Astrocyte (in vitro differentiated cells and primary cell): ENCODE measurements around the gene REPS1. TPM values are rescaled to one million over a fixed set of nuclear protein-coding genes. Genes with fewer than 3 reads are reported as not detected.

ENCODE experiments used
- DNase-seq: peaks from one replicate; pipeline ENCODE4 v3.0.0-alpha.2; 2010; ENCODE audit warnings: low read depth
- FAIRE-seq: peaks from 2 replicates; lab custom pipeline; 2011; peaks lifted over from hg19 to GRCh38; lab: Jason Lieb, UNC
- H2AFZ ChIP-seq: 2 replicates; pipeline ENCODE4 v1.6.0; 2012; ENCODE audit warnings: low read depth, low read length, inconsistent platforms
- H3K27ac ChIP-seq: 2 replicates; pipeline ENCODE4 v1.5.1; 2011; ENCODE audit warnings: low read depth, low read length, inconsistent platforms
- H3K27me3 ChIP-seq: 2 replicates; pipeline ENCODE4 v1.6.0; 2011; ENCODE audit warnings: low read length, inconsistent platforms; ENCODE audit not compliant: insufficient read depth
- H3K36me3 ChIP-seq: 2 replicates; pipeline ENCODE4 v1.5.1; 2011; ENCODE audit warnings: low read length, inconsistent platforms; ENCODE audit not compliant: insufficient read depth
- H3K4me1 ChIP-seq: 2 replicates; pipeline ENCODE4 v1.5.1; 2011; ENCODE audit warnings: low read length, inconsistent platforms; ENCODE audit not compliant: insufficient read depth
- H3K4me2 ChIP-seq: 2 replicates; pipeline ENCODE4 v1.6.0; 2012; ENCODE audit warnings: low read length, inconsistent platforms
- H3K4me3 ChIP-seq: 2 replicates; pipeline ENCODE4 v1.5.1; 2011; ENCODE audit warnings: low read depth, mild to moderate bottlenecking, low read length, inconsistent platforms; ENCODE audit not compliant: insufficient read depth
- H3K79me2 ChIP-seq: 2 replicates; pipeline ENCODE4 v1.6.0; 2012; ENCODE audit warnings: mild to moderate bottlenecking, low read length, inconsistent platforms; ENCODE audit not compliant: insufficient read depth
- H3K9ac ChIP-seq: 2 replicates; pipeline ENCODE4 v1.6.0; 2012; ENCODE audit warnings: mild to moderate bottlenecking, low read length, inconsistent platforms
- H3K9me3 ChIP-seq: 2 replicates; pipeline ENCODE4 v1.5.1; 2012; ENCODE audit warnings: low read depth, mild to moderate bottlenecking, low read length, inconsistent platforms; ENCODE audit not compliant: insufficient read depth
- H4K20me1 ChIP-seq: 2 replicates; pipeline ENCODE4 v1.6.0; 2012; ENCODE audit warnings: low read length, inconsistent platforms; ENCODE audit not compliant: insufficient read depth
- H3K27ac Mint-ChIP-seq: one replicate; pipeline ENCODE4 v1.8.0; 2021; ENCODE audit warnings: mild to moderate bottlenecking, mixed read lengths; ENCODE audit not compliant: unreplicated experiment
- H3K27me3 Mint-ChIP-seq: one replicate; pipeline ENCODE4 v1.8.0; 2021; ENCODE audit warnings: low read depth, mixed read lengths; ENCODE audit not compliant: unreplicated experiment
- H3K36me3 Mint-ChIP-seq: one replicate; pipeline ENCODE4 v1.8.0; 2021; ENCODE audit warnings: low read depth, mixed read lengths; ENCODE audit not compliant: unreplicated experiment
- H3K4me1 Mint-ChIP-seq: one replicate; pipeline ENCODE4 v1.8.0; 2021; ENCODE audit warnings: low read depth, mixed read lengths; ENCODE audit not compliant: unreplicated experiment
- H3K4me3 Mint-ChIP-seq: one replicate; pipeline ENCODE4 v1.8.0; 2021; ENCODE audit warnings: mild to moderate bottlenecking, moderate library complexity, mixed read lengths; ENCODE audit not compliant: unreplicated experiment
- H3K9me3 Mint-ChIP-seq: one replicate; pipeline ENCODE4 v1.8.0; 2021; ENCODE audit warnings: mild to moderate bottlenecking, mixed read lengths; ENCODE audit not compliant: unreplicated experiment
- EZH2 ChIP-seq: IDR thresholded peaks from 2 replicates; pipeline ENCODE4 v1.6.1; 2012; ENCODE audit warnings: mild to moderate bottlenecking, low read length, inconsistent platforms; ENCODE audit not compliant: insufficient read depth
- total RNA-seq: library from RNA; stranded (reverse); gene quantifications from 2 replicates; pipeline ENCODE4 v1.2.1, GENCODE V29; 2021
- TF ChIP-seq, protein P1 (sequence below): IDR thresholded peaks from 2 replicates; pipeline ENCODE4 v1.5.1; 2011; ENCODE audit warnings: low read depth, mild to moderate bottlenecking, inconsistent platforms, low read length, moderate library complexity; ENCODE audit not compliant: insufficient read depth

REPS1 gene
- total RNA-seq, 1 donor from 2014 or later: 39.1 TPM

DNA sequence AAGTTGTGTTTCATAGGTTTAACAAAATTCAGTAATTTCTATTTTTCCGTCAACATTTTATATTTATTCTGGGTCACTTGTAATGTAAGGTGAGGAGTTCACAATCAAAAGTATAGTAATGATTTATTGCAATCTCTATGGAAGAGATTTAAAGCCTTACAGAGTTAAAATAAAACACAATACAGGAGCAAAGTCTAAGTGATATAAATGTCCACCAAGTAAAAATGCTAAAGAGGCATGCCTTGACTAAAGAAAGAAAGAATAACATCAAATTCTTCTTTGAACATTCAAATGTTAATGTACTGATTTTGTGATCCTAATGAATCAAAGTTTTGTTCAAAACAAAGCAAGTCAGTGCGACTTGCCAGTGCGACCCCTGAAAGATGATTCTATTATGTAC is 61.5 kb downstream of the REPS1 start:
- H3K4me3 Mint-ChIP-seq: no peak overlapping the region
- DNase-seq (no peak), FAIRE-seq (no peak)
- no peaks in the 10 kb centered on the region for H3K9me3 Mint-ChIP-seq
- H2AFZ ChIP-seq: no peak overlapping the region
- TF ChIP-seq EZH2: no peak
- TF ChIP-seq, protein P1, sequence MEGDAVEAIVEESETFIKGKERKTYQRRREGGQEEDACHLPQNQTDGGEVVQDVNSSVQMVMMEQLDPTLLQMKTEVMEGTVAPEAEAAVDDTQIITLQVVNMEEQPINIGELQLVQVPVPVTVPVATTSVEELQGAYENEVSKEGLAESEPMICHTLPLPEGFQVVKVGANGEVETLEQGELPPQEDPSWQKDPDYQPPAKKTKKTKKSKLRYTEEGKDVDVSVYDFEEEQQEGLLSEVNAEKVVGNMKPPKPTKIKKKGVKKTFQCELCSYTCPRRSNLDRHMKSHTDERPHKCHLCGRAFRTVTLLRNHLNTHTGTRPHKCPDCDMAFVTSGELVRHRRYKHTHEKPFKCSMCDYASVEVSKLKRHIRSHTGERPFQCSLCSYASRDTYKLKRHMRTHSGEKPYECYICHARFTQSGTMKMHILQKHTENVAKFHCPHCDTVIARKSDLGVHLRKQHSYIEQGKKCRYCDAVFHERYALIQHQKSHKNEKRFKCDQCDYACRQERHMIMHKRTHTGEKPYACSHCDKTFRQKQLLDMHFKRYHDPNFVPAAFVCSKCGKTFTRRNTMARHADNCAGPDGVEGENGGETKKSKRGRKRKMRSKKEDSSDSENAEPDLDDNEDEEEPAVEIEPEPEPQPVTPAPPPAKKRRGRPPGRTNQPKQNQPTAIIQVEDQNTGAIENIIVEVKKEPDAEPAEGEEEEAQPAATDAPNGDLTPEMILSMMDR: no peak
- peaks cover 9% of the 10 kb centered on the region for H3K36me3 ChIP-seq
- no peaks in the 10 kb centered on the region for H3K27me3 ChIP-seq
- no peaks in the 10 kb centered on the region for H3K9me3 ChIP-seq
- H3K27me3 Mint-ChIP-seq: no peaks in the 10 kb centered on the region
- H3K27ac Mint-ChIP-seq: no peak overlapping the region
- no peaks in the 10 kb centered on the region for H3K4me1 Mint-ChIP-seq
- no peaks in the 10 kb centered on the region for H3K4me1 ChIP-seq
- no peaks in the 10 kb centered on the region for H3K79me2 ChIP-seq
- no peak overlapping the region for H3K4me3 ChIP-seq
- no peaks in the 10 kb centered on the region for H3K36me3 Mint-ChIP-seq
- H3K27ac ChIP-seq: no peak overlapping the region
- no peak overlapping the region for H3K4me2 ChIP-seq
- H4K20me1 ChIP-seq: no peaks in the 10 kb centered on the region
- H3K9ac ChIP-seq: no peak overlapping the region

DNA sequence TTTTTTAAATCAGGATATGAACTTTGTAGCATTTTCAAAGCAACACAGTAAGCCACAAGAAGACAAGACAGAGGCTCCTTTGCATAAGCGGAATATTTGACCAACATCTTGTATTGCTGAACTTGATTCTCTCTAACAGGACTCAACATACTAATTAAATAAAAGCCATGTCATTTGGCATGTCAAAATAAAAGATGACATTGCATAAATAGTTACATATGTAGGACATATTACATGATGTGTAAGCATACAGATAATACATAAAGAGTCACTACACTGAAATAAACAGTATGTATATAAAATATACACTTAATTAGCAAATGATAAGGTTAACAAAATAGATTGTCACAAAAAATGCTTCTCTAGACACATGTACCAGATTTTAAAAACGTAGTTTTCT is 62.2 kb downstream of the REPS1 start:
- no peaks in the 10 kb centered on the region for H3K79me2 ChIP-seq
- DNase-seq (no peak), FAIRE-seq (no peak)
- Mint-ChIP-seq H3K9me3 (no peaks in the 10 kb centered on the region), H3K27ac (no peak overlapping the region), H3K36me3 (no peaks in the 10 kb centered on the region), H3K4me1 (no peaks in the 10 kb centered on the region), H3K4me3 (no peak overlapping the region), H3K27me3 (no peaks in the 10 kb centered on the region)
- TF ChIP-seq, protein P1: no peak
- no peak for TF ChIP-seq EZH2
- peaks cover 11% of the 10 kb centered on the region for H3K36me3 ChIP-seq
- H3K9me3 ChIP-seq: no peaks in the 10 kb centered on the region
- H4K20me1 ChIP-seq: no peaks in the 10 kb centered on the region
- H3K9ac ChIP-seq: no peak overlapping the region
- H3K4me2 ChIP-seq: no peak overlapping the region
- H2AFZ ChIP-seq: no peak overlapping the region
- no peak overlapping the region for H3K27ac ChIP-seq
- no peaks in the 10 kb centered on the region for H3K4me1 ChIP-seq
- H3K27me3 ChIP-seq: no peaks in the 10 kb centered on the region
- no peak overlapping the region for H3K4me3 ChIP-seq

DNA sequence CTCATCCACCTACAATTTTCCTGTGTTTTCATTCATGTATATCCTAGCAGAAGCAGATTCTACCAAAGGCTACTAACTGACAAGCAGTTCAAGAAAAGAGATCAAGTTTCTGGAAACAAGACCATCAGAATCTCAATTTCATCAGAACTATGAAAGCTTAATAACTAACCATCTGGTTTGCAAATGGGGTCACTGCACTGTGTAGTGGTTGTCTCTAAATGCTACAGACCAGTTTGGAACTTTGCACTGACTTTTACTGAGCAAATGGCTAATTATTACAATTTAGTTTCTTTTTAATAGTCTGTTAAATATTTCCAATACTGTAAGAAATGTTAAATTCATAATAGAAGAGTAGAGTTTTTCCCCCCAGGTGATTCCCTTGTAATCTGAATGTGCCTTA is 64.5 kb downstream of the REPS1 start:
- H3K4me3 Mint-ChIP-seq: no peak overlapping the region
- no peak overlapping the region for H3K27ac ChIP-seq
- no peaks in the 10 kb centered on the region for H3K27me3 Mint-ChIP-seq
- FAIRE-seq (no peak), DNase-seq (no peak)
- no peaks in the 10 kb centered on the region for H3K36me3 Mint-ChIP-seq
- no peaks in the 10 kb centered on the region for H3K9me3 Mint-ChIP-seq
- H3K36me3 ChIP-seq: peaks cover 20% of the 10 kb centered on the region
- H3K27ac Mint-ChIP-seq: no peak overlapping the region
- no peaks in the 10 kb centered on the region for H3K79me2 ChIP-seq
- no peaks in the 10 kb centered on the region for H3K27me3 ChIP-seq
- no peaks in the 10 kb centered on the region for H3K9me3 ChIP-seq
- no peaks in the 10 kb centered on the region for H4K20me1 ChIP-seq
- TF ChIP-seq, protein P1: no peak
- no peak for TF ChIP-seq EZH2
- no peak overlapping the region for H3K4me3 ChIP-seq
- no peak overlapping the region for H3K9ac ChIP-seq
- no peak overlapping the region for H3K4me2 ChIP-seq
- no peaks in the 10 kb centered on the region for H3K4me1 Mint-ChIP-seq
- no peak overlapping the region for H2AFZ ChIP-seq
- no peaks in the 10 kb centered on the region for H3K4me1 ChIP-seq
